NB4 (cell line): ENCODE results near the gene S100P.

Experiments used
- CTCF ChIP-seq: IDR thresholded peaks from one replicate; pipeline ENCODE4 v1.5.1; 2012; ENCODE audit warnings: low read depth, low read length
- MAX ChIP-seq: IDR thresholded peaks from 2 replicates; pipeline ENCODE4 v1.6.1; 2011; ENCODE audit warnings: low read depth, low read length

DNA sequence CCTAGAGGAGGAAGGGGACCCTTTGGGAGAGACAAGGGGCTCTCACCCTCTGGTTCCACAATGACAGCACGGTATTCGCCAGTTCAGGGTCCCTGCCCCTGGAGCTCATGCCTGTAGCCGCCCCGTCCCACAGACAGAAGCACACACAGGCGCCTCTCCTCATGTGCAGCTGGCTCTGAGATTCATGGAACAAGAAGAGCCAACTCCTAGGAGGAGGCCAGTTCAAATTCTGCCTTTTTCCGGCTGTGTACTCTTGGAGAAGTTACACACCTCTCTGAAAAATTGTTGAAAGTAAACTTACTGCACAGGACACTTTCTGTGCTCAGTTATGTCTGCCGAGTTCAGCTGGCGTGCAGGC, 37.6 kb downstream of the S100P start:
- TF ChIP-seq CTCF (no peak), MAX (no peak)
